ENCODE measurements around the gene THSD4.
A peak's percentile ranks its signal among the peaks of the same experiment; 100 is the strongest.

The THSD4 gene

GRCh38 chr15:71780115-71780976 lies 665.1 kb downstream of the THSD4 start:
- DNase-seq = no peak

- no peak for DNase-seq
Observed at GRCh38 chr15:71781179-71781964, 666.1 kb downstream of the THSD4 start.

GRCh38 chr15:71781965-71782265 lies 666.6 kb downstream of the THSD4 start:
- DNase-seq = no peak

GRCh38 chr15:71782422-71783165 lies 667.3 kb downstream of the THSD4 start:
- no peak for DNase-seq

- DNase-seq = no peak
Observed at GRCh38 chr15:71784719-71785118, 669.4 kb downstream of the THSD4 start.

- no peak for DNase-seq
Observed at GRCh38 chr15:71785996-71786395, 670.7 kb downstream of the THSD4 start.

GRCh38 chr15:71786673-71787072 lies 671.4 kb downstream of the THSD4 start:
- no peak for DNase-seq

- DNase-seq = no peak
Observed at GRCh38 chr15:71788646-71789579, 673.6 kb downstream of the THSD4 start.

- DNase-seq = no peak
Observed at GRCh38 chr15:71789616-71790015, 674.3 kb downstream of the THSD4 start.

GRCh38 chr15:71790081-71790480 lies 674.8 kb downstream of the THSD4 start:
- no peak for DNase-seq

GRCh38 chr15:71791975-71792374 lies 676.7 kb downstream of the THSD4 start:
- DNase-seq = no peak

- no peak for DNase-seq
Observed at GRCh38 chr15:71792521-71792920, 677.2 kb downstream of the THSD4 start.

GRCh38 chr15:71798641-71799040 lies 683.4 kb downstream of the THSD4 start:
- DNase-seq = no peak

- DNase-seq = no peak
Observed at GRCh38 chr15:71800190-71800589, 684.9 kb downstream of the THSD4 start.

GRCh38 chr15:71800835-71801745 lies 685.8 kb downstream of the THSD4 start:
- peak; percentile 3 for DNase-seq

GRCh38 chr15:71801935-71802655 lies 686.8 kb downstream of the THSD4 start:
- DNase-seq = no peak

- no peak for DNase-seq
Observed at GRCh38 chr15:71802770-71803169, 687.5 kb downstream of the THSD4 start.

GRCh38 chr15:71804226-71804625 lies 689.0 kb downstream of the THSD4 start:
- DNase-seq = no peak

GRCh38 chr15:71804695-71805470 lies 689.6 kb downstream of the THSD4 start:
- DNase-seq = no peak

GRCh38 chr15:71806452-71806931 lies 691.2 kb downstream of the THSD4 start:
- no peak for DNase-seq
